Sigmoid colon (tissue), 4 donors: ENCODE data around the gene IRF7.

Experiments used
- CTCF ChIP-seq, 4 experiments: fragments of 450-650 bp in 3 of 4; fragments of 200-600 bp in 1 of 4; IDR thresholded peaks; one replicate each; pipeline ENCODE4 v1.5.1; 2016 to 2019; ENCODE audit warnings: antibody characterized with exemption in 4 of 4, mild to moderate bottlenecking in 3 of 4, moderate library complexity in 2 of 4
- EP300 ChIP-seq, 4 donors: sonication (generic); formaldehyde crosslinking; IDR thresholded peaks; one replicate each; pipeline ENCODE4 v1.6.1; 2017; ENCODE audit warnings: antibody characterized with exemption in 4 of 4
- POLR2A ChIP-seq, 2 donors: fragments of 450-650 bp; IDR thresholded peaks; one replicate each; pipeline ENCODE4 v1.6.1; 2016; ENCODE audit warnings: antibody characterized with exemption in 2 of 2, mild to moderate bottlenecking in 2 of 2, moderate library complexity in 2 of 2
- POLR2AphosphoS5 ChIP-seq, 4 donors: sonication (generic); formaldehyde crosslinking; IDR thresholded peaks; one replicate each; pipeline ENCODE4 v1.6.1; 2017; ENCODE audit warnings: antibody characterized with exemption in 4 of 4

- TF ChIP-seq POLR2A (IDR thresholded peaks at IDR 0.05) (no peak), CTCF (IDR thresholded peaks at IDR 0.05) (no peak), EP300 (IDR thresholded peaks at IDR 0.05) (no peak), POLR2AphosphoS5 (IDR thresholded peaks at IDR 0.05) (no peak)
Measured at GRCh38 chr11:567011-567628, 48.6 kb downstream of the IRF7 start.
